ENCODE measurements around the gene TMEM132C. TPM values are rescaled to one million over a fixed set of nuclear protein-coding genes. Genes with fewer than 3 reads are reported as not detected.
A peak's percentile ranks its signal among the peaks of the same experiment; 100 is the strongest.

TMEM132C gene
- polyA plus RNA-seq, 1 of the 3 experiments (the other 2 are of a cell fraction): not detected

DNA sequence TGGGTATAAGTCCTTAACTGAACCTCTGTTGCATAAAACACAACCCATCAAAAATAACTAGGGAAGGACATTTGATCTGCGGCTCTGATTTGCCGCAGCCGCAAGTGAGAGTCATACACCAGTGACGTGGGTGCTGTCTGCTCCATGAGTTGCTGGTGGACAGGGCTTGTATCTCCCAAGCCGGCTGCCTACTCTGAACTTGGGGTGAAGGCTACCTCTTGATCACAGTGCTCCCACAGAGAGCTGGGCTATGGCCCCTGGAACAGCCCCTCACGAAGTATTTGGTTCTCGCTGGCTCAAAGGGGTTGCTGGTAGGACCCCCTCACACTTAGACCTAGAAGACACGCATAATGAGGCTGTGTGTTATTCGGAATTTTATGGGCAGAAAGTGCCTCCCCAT lies 118.8 kb downstream of the TMEM132C start (continued):
- TF ChIP-seq JUND (IDR thresholded peaks at IDR 0.05): no peak
- TF ChIP-seq NRF1 (IDR thresholded peaks at IDR 0.05; ENCODE audit: low read depth, low read length): no peak
- TF ChIP-seq, protein P1, sequence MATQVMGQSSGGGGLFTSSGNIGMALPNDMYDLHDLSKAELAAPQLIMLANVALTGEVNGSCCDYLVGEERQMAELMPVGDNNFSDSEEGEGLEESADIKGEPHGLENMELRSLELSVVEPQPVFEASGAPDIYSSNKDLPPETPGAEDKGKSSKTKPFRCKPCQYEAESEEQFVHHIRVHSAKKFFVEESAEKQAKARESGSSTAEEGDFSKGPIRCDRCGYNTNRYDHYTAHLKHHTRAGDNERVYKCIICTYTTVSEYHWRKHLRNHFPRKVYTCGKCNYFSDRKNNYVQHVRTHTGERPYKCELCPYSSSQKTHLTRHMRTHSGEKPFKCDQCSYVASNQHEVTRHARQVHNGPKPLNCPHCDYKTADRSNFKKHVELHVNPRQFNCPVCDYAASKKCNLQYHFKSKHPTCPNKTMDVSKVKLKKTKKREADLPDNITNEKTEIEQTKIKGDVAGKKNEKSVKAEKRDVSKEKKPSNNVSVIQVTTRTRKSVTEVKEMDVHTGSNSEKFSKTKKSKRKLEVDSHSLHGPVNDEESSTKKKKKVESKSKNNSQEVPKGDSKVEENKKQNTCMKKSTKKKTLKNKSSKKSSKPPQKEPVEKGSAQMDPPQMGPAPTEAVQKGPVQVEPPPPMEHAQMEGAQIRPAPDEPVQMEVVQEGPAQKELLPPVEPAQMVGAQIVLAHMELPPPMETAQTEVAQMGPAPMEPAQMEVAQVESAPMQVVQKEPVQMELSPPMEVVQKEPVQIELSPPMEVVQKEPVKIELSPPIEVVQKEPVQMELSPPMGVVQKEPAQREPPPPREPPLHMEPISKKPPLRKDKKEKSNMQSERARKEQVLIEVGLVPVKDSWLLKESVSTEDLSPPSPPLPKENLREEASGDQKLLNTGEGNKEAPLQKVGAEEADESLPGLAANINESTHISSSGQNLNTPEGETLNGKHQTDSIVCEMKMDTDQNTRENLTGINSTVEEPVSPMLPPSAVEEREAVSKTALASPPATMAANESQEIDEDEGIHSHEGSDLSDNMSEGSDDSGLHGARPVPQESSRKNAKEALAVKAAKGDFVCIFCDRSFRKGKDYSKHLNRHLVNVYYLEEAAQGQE (IDR thresholded peaks at IDR 0.05; ENCODE audit: low read depth, low read length): no peak

DNA sequence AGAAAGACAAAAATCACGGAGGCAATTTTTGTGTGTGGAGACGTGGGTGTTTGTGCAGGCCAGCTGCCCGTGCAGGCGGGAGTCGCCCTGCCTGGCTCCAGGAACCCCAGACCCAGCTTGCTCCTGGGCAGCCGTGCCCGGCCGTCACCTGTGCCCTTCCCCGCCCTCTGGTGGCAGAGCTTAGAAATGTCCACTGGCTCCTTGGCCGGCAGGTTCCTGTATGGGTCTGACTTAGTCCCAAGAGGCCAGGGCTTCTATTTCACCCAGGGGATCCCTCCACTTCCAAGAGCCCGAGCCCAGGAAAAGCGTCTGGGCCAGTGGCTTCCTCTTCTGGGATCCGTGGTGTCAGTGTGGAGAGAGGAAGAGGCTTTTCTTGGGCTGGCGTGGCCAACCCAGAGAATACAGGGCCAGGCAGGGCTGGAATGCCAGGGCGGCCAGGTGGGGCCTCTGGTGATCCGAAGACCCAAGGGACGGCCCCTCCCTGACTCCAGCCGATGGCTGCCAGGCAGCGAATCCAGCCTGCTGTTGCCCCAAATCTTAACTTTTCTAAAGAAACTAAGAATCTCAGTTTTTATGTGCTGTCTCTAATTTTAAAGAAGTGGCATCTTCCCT lies 120.9 kb downstream of the TMEM132C start:
- no peaks in the 10 kb centered on the region for H3K27me3 ChIP-seq (ENCODE audit: insufficient read depth)
- H3K27ac ChIP-seq (ENCODE audit: low read depth in 2 of 2, low read length in 1 of 2): no peak overlapping the region
- peak; percentile 57; the same call in 1 of the 2 replicates for TF ChIP-seq SMC3 (IDR thresholded peaks at IDR 0.05; ENCODE audit: low read depth, low read length)
- TF ChIP-seq, protein P2, sequence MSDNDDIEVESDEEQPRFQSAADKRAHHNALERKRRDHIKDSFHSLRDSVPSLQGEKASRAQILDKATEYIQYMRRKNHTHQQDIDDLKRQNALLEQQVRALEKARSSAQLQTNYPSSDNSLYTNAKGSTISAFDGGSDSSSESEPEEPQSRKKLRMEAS (IDR thresholded peaks at IDR 0.05; ENCODE audit: low read depth): no peak
- TF ChIP-seq RAD21 (IDR thresholded peaks at IDR 0.05; ENCODE audit: low read length): peak; percentile 59
- no peak for TF ChIP-seq TEAD4 (IDR thresholded peaks at IDR 0.05; ENCODE audit: borderline replicate concordance, insufficient read depth)
- TF ChIP-seq, protein P3, sequence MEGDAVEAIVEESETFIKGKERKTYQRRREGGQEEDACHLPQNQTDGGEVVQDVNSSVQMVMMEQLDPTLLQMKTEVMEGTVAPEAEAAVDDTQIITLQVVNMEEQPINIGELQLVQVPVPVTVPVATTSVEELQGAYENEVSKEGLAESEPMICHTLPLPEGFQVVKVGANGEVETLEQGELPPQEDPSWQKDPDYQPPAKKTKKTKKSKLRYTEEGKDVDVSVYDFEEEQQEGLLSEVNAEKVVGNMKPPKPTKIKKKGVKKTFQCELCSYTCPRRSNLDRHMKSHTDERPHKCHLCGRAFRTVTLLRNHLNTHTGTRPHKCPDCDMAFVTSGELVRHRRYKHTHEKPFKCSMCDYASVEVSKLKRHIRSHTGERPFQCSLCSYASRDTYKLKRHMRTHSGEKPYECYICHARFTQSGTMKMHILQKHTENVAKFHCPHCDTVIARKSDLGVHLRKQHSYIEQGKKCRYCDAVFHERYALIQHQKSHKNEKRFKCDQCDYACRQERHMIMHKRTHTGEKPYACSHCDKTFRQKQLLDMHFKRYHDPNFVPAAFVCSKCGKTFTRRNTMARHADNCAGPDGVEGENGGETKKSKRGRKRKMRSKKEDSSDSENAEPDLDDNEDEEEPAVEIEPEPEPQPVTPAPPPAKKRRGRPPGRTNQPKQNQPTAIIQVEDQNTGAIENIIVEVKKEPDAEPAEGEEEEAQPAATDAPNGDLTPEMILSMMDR (IDR thresholded peaks at IDR 0.05): 0 out of 2 replicates have a peak, but pooled peaks have one; percentile 11
- TF ChIP-seq POLR2AphosphoS5 (IDR thresholded peaks at IDR 0.05; ENCODE audit: low read depth, low read length): no peak
- WGBS (ENCODE audit: low lambda C conversion rate): 27% methylated on average over 7 of the region's 19 CpGs
- no peaks in the 10 kb centered on the region for H4K20me1 ChIP-seq (ENCODE audit: insufficient read depth)
- no peak overlapping the region; a peak in 1 of 4 replicates for H3K4me3 ChIP-seq (ENCODE audit: low read depth in 2 of 2, low read length in 1 of 2)
- H3K36me3 ChIP-seq (replicated peaks in 1 of 2; ENCODE audit: control insufficient read depth in 1 of 2, insufficient read depth in 2 of 2, low read length in 1 of 2): no peaks in the 10 kb centered on the region
- DNase-seq: peak; percentile 69
- H3K4me2 ChIP-seq: no peak overlapping the region
- ChIA-PET POLR2A (no interaction called here), CTCF (interaction anchor here (0.6 to 6.1 kb wide), 19 partner anchors 11 to 135 kb away, joined by 3 to 87 read pairs (median 4); partner anchors contain the start of gene TMEM132C)
- no peak overlapping the region for H2AFZ ChIP-seq (ENCODE audit: low read depth)
- no peaks in the 10 kb centered on the region for H3F3A ChIP-seq (replicated peaks; ENCODE audit: insufficient read depth)
- no peaks in the 10 kb centered on the region for H3K9me2 ChIP-seq
- H3K9ac ChIP-seq: no peak overlapping the region
- no peaks in the 10 kb centered on the region for H3K79me2 ChIP-seq (ENCODE audit: insufficient read depth)
- H3K4me1 ChIP-seq (ENCODE audit: control insufficient read depth in 1 of 2, insufficient read depth in 2 of 2, low read depth in 1 of 2, low read length in 1 of 2): no peaks in the 10 kb centered on the region
- H3K9me3 ChIP-seq: no peaks in the 10 kb centered on the region

Data from SK-N-SH (cell line).